K562 (cell line): Measurements from ENCODE around the gene PPIAL4G.
"Not testable (repeated sequence)": the region's sequence is repeated elsewhere in the genome, so short reads cannot be mapped to it uniquely, and the experiment has no call there.

Experiments used
- EHMT2 ChIP-seq: fragments of 450-650 bp; IDR thresholded peaks from 2 replicates; pipeline ENCODE4 v1.6.1; 2018; ENCODE audit warnings: antibody characterized with exemption
- EP300 ChIP-seq: IDR thresholded peaks from 2 replicates; pipeline ENCODE4 v1.6.1; 2012; ENCODE audit warnings: low read length, improper control_type of control experiment
- FOS ChIP-seq: IDR thresholded peaks from 3 replicates; pipeline ENCODE4 v1.6.1; 2011; ENCODE audit not compliant: insufficient read length; ENCODE audit errors: extremely low read depth
- MAZ ChIP-seq, 2 experiments: fragments of 450-650 bp in 1 of 2; sonication (generic) in 1 of 2; formaldehyde crosslinking; IDR thresholded peaks in 1 of 2; conservative IDR thresholded peaks in 1 of 2; 2 replicates each; pipeline versions ENCODE4 v1.4.0 to v1.5.0; 2020; ENCODE audit warnings: mild to moderate bottlenecking in 1 of 2, missing genetic modification reagents in 1 of 2
- MCM2 ChIP-seq: fragments of 450-650 bp; IDR thresholded peaks from 2 replicates; pipeline ENCODE4 v1.6.1; 2017; ENCODE audit warnings: low read depth, mild to moderate bottlenecking
- POLR2A ChIP-seq: fragments of 450-650 bp; conservative IDR thresholded peaks from 2 replicates; pipeline ENCODE4 v1.6.1; 2016
- SP1 ChIP-seq: sonication (generic); formaldehyde crosslinking; IDR thresholded peaks from 2 replicates; pipeline ENCODE4 v1.8.1; 2022; ENCODE audit warnings: mild to moderate bottlenecking, missing genetic modification reagents
- ZNF212 ChIP-seq: fragments of 450-650 bp; formaldehyde crosslinking; IDR thresholded peaks from 2 replicates; pipeline ENCODE4 v1.4.0; 2020; ENCODE audit warnings: mild to moderate bottlenecking
- TF ChIP-seq, protein P1 (sequence below), 3 experiments: fragments of 200-800 bp in 1 of 3; fragments of 250-450 bp in 1 of 3; fragments of 450-650 bp in 1 of 3; sonication (Bioruptor Pico) in 1 of 3; sonication (Bioruptor generic) in 1 of 3; formaldehyde crosslinking in 1 of 3; IDR thresholded peaks; 2 replicates each; pipeline versions ENCODE4 v1.6.1 to v1.8.0; 2016 to 2022; ENCODE audit warnings: mild to moderate bottlenecking in 2 of 3, missing genetic modification characterization in 2 of 3, missing compliant biosample characterization in 1 of 3, moderate library complexity in 1 of 3
- TF ChIP-seq, protein P2 (sequence below): fragments of 250-450 bp; sonication (Bioruptor Pico); IDR thresholded peaks from 2 replicates; pipeline ENCODE4 v1.8.0; 2021; ENCODE audit warnings: moderate library complexity, mild to moderate bottlenecking, inconsistent platforms
- TF ChIP-seq, protein P3 (sequence below), 3 experiments: IDR thresholded peaks in 2 of 3; conservative IDR thresholded peaks in 1 of 3; 2 replicates each; pipeline ENCODE4 v1.5.1; 2011 to 2012; ENCODE audit warnings: low read length in 3 of 3, mild to moderate bottlenecking in 3 of 3, control low read depth in 2 of 3, improper control_type of control experiment in 1 of 3, inconsistent platforms in 1 of 3, low read depth in 1 of 3, mixed read lengths in 1 of 3, moderate library complexity in 1 of 3; ENCODE audit not compliant: insufficient read depth in 2 of 3

DNA sequence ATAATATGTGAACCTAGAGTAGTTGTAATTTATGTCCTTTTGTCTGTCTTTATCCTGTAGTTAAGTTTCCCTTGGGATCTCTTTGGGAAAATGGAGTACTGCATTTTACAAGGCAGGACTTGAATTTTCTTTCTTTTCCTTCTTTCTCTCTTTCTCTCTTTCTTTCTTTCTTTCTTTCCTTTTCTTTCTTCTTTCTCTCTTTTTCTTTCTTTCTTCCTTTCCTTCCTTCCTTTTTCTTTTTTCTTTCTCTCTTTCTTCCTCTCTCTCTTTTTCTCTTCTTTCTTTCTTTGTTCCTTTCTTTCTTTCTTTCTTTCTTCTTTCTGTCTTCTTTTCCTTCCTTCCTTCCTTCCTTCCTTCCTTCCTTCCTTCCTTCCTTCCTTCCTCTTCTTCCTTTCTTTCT lies 10.8 kb upstream of the PPIAL4G start:
- TF ChIP-seq, protein P1, sequence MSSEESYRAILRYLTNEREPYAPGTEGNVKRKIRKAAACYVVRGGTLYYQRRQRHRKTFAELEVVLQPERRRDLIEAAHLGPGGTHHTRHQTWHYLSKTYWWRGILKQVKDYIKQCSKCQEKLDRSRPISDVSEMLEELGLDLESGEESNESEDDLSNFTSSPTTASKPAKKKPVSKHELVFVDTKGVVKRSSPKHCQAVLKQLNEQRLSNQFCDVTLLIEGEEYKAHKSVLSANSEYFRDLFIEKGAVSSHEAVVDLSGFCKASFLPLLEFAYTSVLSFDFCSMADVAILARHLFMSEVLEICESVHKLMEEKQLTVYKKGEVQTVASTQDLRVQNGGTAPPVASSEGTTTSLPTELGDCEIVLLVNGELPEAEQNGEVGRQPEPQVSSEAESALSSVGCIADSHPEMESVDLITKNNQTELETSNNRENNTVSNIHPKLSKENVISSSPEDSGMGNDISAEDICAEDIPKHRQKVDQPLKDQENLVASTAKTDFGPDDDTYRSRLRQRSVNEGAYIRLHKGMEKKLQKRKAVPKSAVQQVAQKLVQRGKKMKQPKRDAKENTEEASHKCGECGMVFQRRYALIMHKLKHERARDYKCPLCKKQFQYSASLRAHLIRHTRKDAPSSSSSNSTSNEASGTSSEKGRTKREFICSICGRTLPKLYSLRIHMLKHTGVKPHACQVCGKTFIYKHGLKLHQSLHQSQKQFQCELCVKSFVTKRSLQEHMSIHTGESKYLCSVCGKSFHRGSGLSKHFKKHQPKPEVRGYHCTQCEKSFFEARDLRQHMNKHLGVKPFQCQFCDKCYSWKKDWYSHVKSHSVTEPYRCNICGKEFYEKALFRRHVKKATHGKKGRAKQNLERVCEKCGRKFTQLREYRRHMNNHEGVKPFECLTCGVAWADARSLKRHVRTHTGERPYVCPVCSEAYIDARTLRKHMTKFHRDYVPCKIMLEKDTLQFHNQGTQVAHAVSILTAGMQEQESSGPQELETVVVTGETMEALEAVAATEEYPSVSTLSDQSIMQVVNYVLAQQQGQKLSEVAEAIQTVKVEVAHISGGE (CRISPR knock-in tag; IDR thresholded peaks at IDR 0.05) = not testable (repeated sequence)
- not testable (repeated sequence) for TF ChIP-seq MCM2; ZNF212; EHMT2; EP300; POLR2A; SP1 (CRISPR knock-in tag); FOS; MAZ (CRISPR knock-in tag; conservative IDR thresholded peaks at IDR 0.05 in 1 of 2, IDR thresholded peaks at IDR 0.05 in 1 of 2)
- TF ChIP-seq, protein P2, sequence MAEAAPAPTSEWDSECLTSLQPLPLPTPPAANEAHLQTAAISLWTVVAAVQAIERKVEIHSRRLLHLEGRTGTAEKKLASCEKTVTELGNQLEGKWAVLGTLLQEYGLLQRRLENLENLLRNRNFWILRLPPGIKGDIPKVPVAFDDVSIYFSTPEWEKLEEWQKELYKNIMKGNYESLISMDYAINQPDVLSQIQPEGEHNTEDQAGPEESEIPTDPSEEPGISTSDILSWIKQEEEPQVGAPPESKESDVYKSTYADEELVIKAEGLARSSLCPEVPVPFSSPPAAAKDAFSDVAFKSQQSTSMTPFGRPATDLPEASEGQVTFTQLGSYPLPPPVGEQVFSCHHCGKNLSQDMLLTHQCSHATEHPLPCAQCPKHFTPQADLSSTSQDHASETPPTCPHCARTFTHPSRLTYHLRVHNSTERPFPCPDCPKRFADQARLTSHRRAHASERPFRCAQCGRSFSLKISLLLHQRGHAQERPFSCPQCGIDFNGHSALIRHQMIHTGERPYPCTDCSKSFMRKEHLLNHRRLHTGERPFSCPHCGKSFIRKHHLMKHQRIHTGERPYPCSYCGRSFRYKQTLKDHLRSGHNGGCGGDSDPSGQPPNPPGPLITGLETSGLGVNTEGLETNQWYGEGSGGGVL (CRISPR knock-in tag) = not testable (repeated sequence)
- TF ChIP-seq, protein P3, sequence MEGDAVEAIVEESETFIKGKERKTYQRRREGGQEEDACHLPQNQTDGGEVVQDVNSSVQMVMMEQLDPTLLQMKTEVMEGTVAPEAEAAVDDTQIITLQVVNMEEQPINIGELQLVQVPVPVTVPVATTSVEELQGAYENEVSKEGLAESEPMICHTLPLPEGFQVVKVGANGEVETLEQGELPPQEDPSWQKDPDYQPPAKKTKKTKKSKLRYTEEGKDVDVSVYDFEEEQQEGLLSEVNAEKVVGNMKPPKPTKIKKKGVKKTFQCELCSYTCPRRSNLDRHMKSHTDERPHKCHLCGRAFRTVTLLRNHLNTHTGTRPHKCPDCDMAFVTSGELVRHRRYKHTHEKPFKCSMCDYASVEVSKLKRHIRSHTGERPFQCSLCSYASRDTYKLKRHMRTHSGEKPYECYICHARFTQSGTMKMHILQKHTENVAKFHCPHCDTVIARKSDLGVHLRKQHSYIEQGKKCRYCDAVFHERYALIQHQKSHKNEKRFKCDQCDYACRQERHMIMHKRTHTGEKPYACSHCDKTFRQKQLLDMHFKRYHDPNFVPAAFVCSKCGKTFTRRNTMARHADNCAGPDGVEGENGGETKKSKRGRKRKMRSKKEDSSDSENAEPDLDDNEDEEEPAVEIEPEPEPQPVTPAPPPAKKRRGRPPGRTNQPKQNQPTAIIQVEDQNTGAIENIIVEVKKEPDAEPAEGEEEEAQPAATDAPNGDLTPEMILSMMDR (IDR thresholded peaks at IDR 0.05 in 2 of 3, conservative IDR thresholded peaks at IDR 0.05 in 1 of 3; ENCODE audit: insufficient read depth in 2 of 3, low read depth in 1 of 3, low read length in 3 of 3) = not testable (repeated sequence)
